K562 (cell line): ENCODE measurements around the gene KMT5B. TPM values are rescaled to one million over a fixed set of nuclear protein-coding genes. Genes with fewer than 3 reads are reported as not detected.

ENCODE experiments used
- ARID1B ChIP-seq: fragments of 450-650 bp; IDR thresholded peaks from 2 replicates; pipeline ENCODE4 v1.6.1; 2016; ENCODE audit warnings: antibody characterized with exemption, mild to moderate bottlenecking, inconsistent platforms
- BCL6 ChIP-seq: fragments of 250-450 bp; sonication (Bioruptor Pico); IDR thresholded peaks from 2 replicates; pipeline ENCODE4 v1.4.0; 2020
- CBFA2T3 ChIP-seq: fragments of 450-650 bp; IDR thresholded peaks from 2 replicates; pipeline ENCODE4 v1.6.1; 2017
- CEBPB ChIP-seq: fragments of 450-650 bp; IDR thresholded peaks from 2 replicates; pipeline ENCODE4 v1.6.1; 2016; ENCODE audit warnings: missing genetic modification characterization, missing compliant biosample characterization
- CTBP1 ChIP-seq: fragments of 450-650 bp; IDR thresholded peaks from 2 replicates; pipeline ENCODE4 v1.6.1; 2016; ENCODE audit warnings: borderline replicate concordance
- CXXC5 ChIP-seq: fragments of 250-450 bp; sonication (Bioruptor Pico); IDR thresholded peaks from 2 replicates; pipeline ENCODE4 v1.8.0; 2022; ENCODE audit warnings: inconsistent platforms, mild to moderate bottlenecking, moderate library complexity
- DEAF1 ChIP-seq: fragments of 450-650 bp; formaldehyde crosslinking; IDR thresholded peaks from 2 replicates; pipeline ENCODE4 v1.4.0; 2020; ENCODE audit warnings: mild to moderate bottlenecking, moderate library complexity
- DPF2 ChIP-seq: fragments of 450-650 bp; IDR thresholded peaks from 2 replicates; pipeline ENCODE4 v1.6.1; 2016
- E2F6 ChIP-seq, 2 experiments: IDR thresholded peaks; 2 replicates each; pipeline ENCODE4 v1.6.1; 2011; ENCODE audit warnings: borderline replicate concordance in 1 of 2, control low read depth in 1 of 2, low read depth in 1 of 2, low read length in 1 of 2, mild to moderate bottlenecking in 1 of 2, mixed read lengths in 1 of 2, moderate library complexity in 1 of 2; ENCODE audit not compliant: insufficient read depth in 1 of 2, insufficient read length in 1 of 2, poor library complexity in 1 of 2, severe bottlenecking in 1 of 2; ENCODE audit errors: extremely low read depth in 1 of 2
- ETV6 ChIP-seq, 3 experiments: fragments of 150-350 bp in 1 of 3; sonication (generic) in 1 of 3; formaldehyde crosslinking in 1 of 3; IDR thresholded peaks; 2 replicates each; pipeline versions ENCODE4 v1.6.1 to v1.8.0; 2014 to 2022; ENCODE audit warnings: borderline replicate concordance in 2 of 3, low read depth in 2 of 3, antibody characterized with exemption in 1 of 3, low read length in 1 of 3, mild to moderate bottlenecking in 1 of 3, missing genetic modification reagents in 1 of 3
- FOSL1 ChIP-seq: fragments of 200-800 bp; sonication (Bioruptor generic); conservative IDR thresholded peaks from 2 replicates; pipeline ENCODE4 v1.6.1; 2016; ENCODE audit warnings: missing genetic modification characterization, missing compliant biosample characterization
- GMEB1 ChIP-seq: fragments of 250-450 bp; sonication (Bioruptor Pico); IDR thresholded peaks from 2 replicates; pipeline ENCODE4 v1.4.0; 2020; ENCODE audit warnings: mild to moderate bottlenecking
- HDAC8 ChIP-seq: fragments of 450-650 bp; IDR thresholded peaks from 2 replicates; pipeline ENCODE4 v1.6.1; 2016; ENCODE audit warnings: mild to moderate bottlenecking, missing genetic modification characterization, moderate library complexity, missing compliant biosample characterization
- ILF3 ChIP-seq: fragments of 450-650 bp; IDR thresholded peaks from 2 replicates; pipeline ENCODE4 v1.6.1; 2018; ENCODE audit warnings: antibody characterized with exemption, mild to moderate bottlenecking, moderate library complexity, borderline replicate concordance
- MAZ ChIP-seq, 2 experiments: fragments of 450-650 bp in 1 of 2; sonication (generic) in 1 of 2; formaldehyde crosslinking; IDR thresholded peaks in 1 of 2; conservative IDR thresholded peaks in 1 of 2; 2 replicates each; pipeline versions ENCODE4 v1.4.0 to v1.5.0; 2020; ENCODE audit warnings: mild to moderate bottlenecking in 1 of 2, missing genetic modification reagents in 1 of 2
- NCOA4 ChIP-seq: fragments of 450-650 bp; IDR thresholded peaks from 2 replicates; pipeline ENCODE4 v1.6.1; 2018; ENCODE audit warnings: mild to moderate bottlenecking; ENCODE audit not compliant: partially characterized antibody
- NFIC ChIP-seq: fragments of 450-650 bp; IDR thresholded peaks from 2 replicates; pipeline ENCODE4 v1.6.1; 2017; ENCODE audit warnings: mild to moderate bottlenecking, inconsistent platforms
- NRF1 ChIP-seq, 2 experiments: fragments of 450-650 bp; IDR thresholded peaks in 1 of 2; conservative IDR thresholded peaks in 1 of 2; 2 replicates each; pipeline ENCODE4 v1.6.1; 2014; ENCODE audit warnings: mild to moderate bottlenecking in 2 of 2
- PHF8 ChIP-seq: fragments of 200-600 bp; sonication (generic); IDR thresholded peaks from 2 replicates; pipeline ENCODE4 v1.6.1; 2012; ENCODE audit warnings: mixed run types, mild to moderate bottlenecking, inconsistent platforms, low read length, moderate library complexity, borderline replicate concordance
- PML ChIP-seq: IDR thresholded peaks from 2 replicates; pipeline ENCODE4 v1.6.1; 2012; ENCODE audit warnings: low read length, inconsistent platforms
- RFX1 ChIP-seq: fragments of 450-650 bp; IDR thresholded peaks from 2 replicates; pipeline ENCODE4 v1.6.1; 2016; ENCODE audit warnings: mild to moderate bottlenecking, moderate library complexity
- SOX6 ChIP-seq: fragments of 450-650 bp; IDR thresholded peaks from 2 replicates; pipeline ENCODE4 v1.6.1; 2014; ENCODE audit warnings: mild to moderate bottlenecking
- THRAP3 ChIP-seq: fragments of 450-650 bp; IDR thresholded peaks from 2 replicates; pipeline ENCODE4 v1.6.1; 2016; ENCODE audit warnings: mild to moderate bottlenecking, inconsistent platforms, borderline replicate concordance
- ZFP1 ChIP-seq: fragments of 450-650 bp; formaldehyde crosslinking; IDR thresholded peaks from 2 replicates; pipeline ENCODE4 v1.4.0; 2020; ENCODE audit warnings: mild to moderate bottlenecking, mixed read lengths
- ZNF140 ChIP-seq: fragments of 250-450 bp; sonication (Bioruptor Pico); IDR thresholded peaks from 2 replicates; pipeline ENCODE4 v1.8.0; 2021; ENCODE audit warnings: moderate library complexity, mild to moderate bottlenecking, inconsistent platforms
- polyA plus RNA-seq, 8 experiments: library from polyadenylated mRNA; depleted of rRNA in 4 of 8; stranded (reverse) in 5 of 8; unstranded in 3 of 8; fragments of >200 nt; fragmentation: Nextera tagmentation in 2 of 8; fragmentation: Illumina TruSeq in 1 of 8; extraction: Ambion mirVana in 2 of 8; extraction: Trizol in 1 of 8; gene quantifications; 2 replicates each; pipeline versions ENCODE4 v1.2.1 to v1.2.3, GENCODE V29; 2011 to 2014; ENCODE audit warnings: inconsistent platforms in 1 of 8, missing spikeins in 1 of 8
- total RNA-seq, 7 experiments: library from RNA; depleted of rRNA in 6 of 7; stranded (reverse); fragments of >200 nt in 6 of 7; fragmentation: Illumina TruSeq in 2 of 7; extraction: Trizol in 2 of 7; gene quantifications; 2 replicates each; pipeline versions ENCODE4 v1.2.1 to v1.2.3, GENCODE V29; 2011 to 2021; ENCODE audit warnings: low replicate concordance in 1 of 7

The KMT5B gene
- total and polyA plus RNA-seq, 9 of the 15 experiments (the other 6 are each of a cell fraction or from before 2014, with no cell fraction given) = 7.3 to 27.3 (median 20.9) TPM

GRCh38 chr11:68128682-68129327 lies 84.3 kb downstream of the KMT5B start (continued):
- TF ChIP-seq RFX1 (no peak), NFIC (peak; percentile 24; the same call in 1 of the 2 replicates), CEBPB (tag) (peak; percentile 50; the same call in 1 of the 2 replicates), CXXC5 (CRISPR knock-in tag) (0 out of 2 replicates have a peak, but pooled peaks have one; percentile 14), CBFA2T3 (peak; percentile 58), PML (no peak), DEAF1 (CRISPR knock-in tag) (no peak), GMEB1 (CRISPR knock-in tag) (no peak), CTBP1 (peak; percentile 29; the same call in 1 of the 2 replicates), E2F6 (IDR thresholded peaks at IDR 0.05; ENCODE audit: borderline replicate concordance in 1 of 2, extremely low read depth in 1 of 2, insufficient read depth in 1 of 2, insufficient read length in 1 of 2, low read depth in 1 of 2, low read length in 1 of 2, poor library complexity in 1 of 2, severe bottlenecking in 1 of 2) (peak in 1 of 2 experiments; percentile 33), ZNF140 (CRISPR knock-in tag) (no peak), ZFP1 (CRISPR knock-in tag) (no peak), MAZ (CRISPR knock-in tag; conservative IDR thresholded peaks at IDR 0.05 in 1 of 2, IDR thresholded peaks at IDR 0.05 in 1 of 2) (peak in 1 of 2 experiments; percentile 28; a peak in 3 of 4 replicates), ARID1B (peak; percentile 54), DPF2 (peak; percentile 26; the same call in 1 of the 2 replicates), ILF3 (no peak), FOSL1 (tag) (no peak), PHF8 (peak; percentile 1; the same call in 1 of the 2 replicates), SOX6 (peak; percentile 30; the same call in 1 of the 2 replicates), BCL6 (CRISPR knock-in tag) (0 out of 2 replicates have a peak, but pooled peaks have one; percentile 8), HDAC8 (tag) (no peak), NRF1 (conservative IDR thresholded peaks at IDR 0.05 in 1 of 2, IDR thresholded peaks at IDR 0.05 in 1 of 2) (no peak), ETV6 (IDR thresholded peaks at IDR 0.05; ENCODE audit: borderline replicate concordance in 1 of 2, low read depth in 2 of 2, low read length in 1 of 2) (no peak), ETV6 (CRISPR knock-in tag; IDR thresholded peaks at IDR 0.05; ENCODE audit: borderline replicate concordance) (no peak), THRAP3 (no peak), NCOA4 (no peak)
